GM12801 (cell line): ENCODE data around the gene DTX4.
A peak's percentile ranks its signal among the peaks of the same experiment; 100 is the strongest.

Experiments
- TF ChIP-seq, protein P1 (sequence below): IDR thresholded peaks from one replicate; pipeline ENCODE4 v1.5.1; 2011; ENCODE audit warnings: control low read depth; ENCODE audit not compliant: insufficient read length; ENCODE audit errors: extremely low read depth

Gene DTX4

GRCh38 chr11:59171508-59172322, at the start of gene DTX4:
Gene DTX4 (plus strand): TSS chr11:59172132. CDS start chr11:59172596, 464 bp downstream.
- TF ChIP-seq, protein P1, sequence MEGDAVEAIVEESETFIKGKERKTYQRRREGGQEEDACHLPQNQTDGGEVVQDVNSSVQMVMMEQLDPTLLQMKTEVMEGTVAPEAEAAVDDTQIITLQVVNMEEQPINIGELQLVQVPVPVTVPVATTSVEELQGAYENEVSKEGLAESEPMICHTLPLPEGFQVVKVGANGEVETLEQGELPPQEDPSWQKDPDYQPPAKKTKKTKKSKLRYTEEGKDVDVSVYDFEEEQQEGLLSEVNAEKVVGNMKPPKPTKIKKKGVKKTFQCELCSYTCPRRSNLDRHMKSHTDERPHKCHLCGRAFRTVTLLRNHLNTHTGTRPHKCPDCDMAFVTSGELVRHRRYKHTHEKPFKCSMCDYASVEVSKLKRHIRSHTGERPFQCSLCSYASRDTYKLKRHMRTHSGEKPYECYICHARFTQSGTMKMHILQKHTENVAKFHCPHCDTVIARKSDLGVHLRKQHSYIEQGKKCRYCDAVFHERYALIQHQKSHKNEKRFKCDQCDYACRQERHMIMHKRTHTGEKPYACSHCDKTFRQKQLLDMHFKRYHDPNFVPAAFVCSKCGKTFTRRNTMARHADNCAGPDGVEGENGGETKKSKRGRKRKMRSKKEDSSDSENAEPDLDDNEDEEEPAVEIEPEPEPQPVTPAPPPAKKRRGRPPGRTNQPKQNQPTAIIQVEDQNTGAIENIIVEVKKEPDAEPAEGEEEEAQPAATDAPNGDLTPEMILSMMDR, result peak; percentile 26

DNA sequence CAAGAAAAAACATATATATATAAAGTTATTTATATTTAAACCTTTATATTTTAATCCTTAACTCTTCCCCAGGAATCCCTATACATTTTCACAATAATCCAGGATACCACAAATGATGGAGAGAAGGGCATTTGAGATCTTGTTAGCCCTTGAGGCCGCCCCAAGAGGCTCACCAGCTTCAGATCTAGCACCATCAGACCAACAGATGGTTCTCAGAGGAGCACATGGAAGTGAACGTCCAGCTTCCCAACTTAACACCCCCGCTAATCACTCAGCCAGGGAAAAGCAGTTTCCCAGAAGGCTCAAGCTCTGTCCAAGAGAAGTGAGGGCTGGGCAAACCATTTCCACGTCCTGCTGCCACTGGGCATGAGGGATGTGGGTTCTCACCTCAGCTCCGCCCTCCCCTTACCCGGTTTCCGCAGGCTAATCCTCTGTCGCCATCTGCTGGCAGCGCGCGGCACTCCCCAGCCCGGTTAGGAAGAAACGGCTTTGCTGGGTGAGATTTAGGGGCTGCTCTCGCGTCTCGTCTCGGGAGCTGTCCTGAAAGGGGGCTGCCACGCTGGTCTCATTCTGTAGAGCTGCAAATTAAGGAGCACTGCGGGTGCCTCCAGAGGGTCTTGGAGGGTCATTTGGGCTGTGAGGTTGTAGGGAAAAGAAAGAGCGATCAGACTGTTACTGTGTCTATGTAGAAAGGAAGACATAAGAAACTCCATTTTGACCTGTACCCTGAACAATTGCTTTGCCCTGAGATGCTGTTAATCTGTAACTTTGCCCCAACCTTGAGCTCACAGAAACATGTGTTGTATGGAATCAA, 36.1 kb upstream of the DTX4 start:
- TF ChIP-seq, protein P1, result peak; percentile 39

GRCh38 chr11:59137190-59137589, 34.7 kb upstream of the DTX4 start:
- TF ChIP-seq, protein P1, result no peak

DNA sequence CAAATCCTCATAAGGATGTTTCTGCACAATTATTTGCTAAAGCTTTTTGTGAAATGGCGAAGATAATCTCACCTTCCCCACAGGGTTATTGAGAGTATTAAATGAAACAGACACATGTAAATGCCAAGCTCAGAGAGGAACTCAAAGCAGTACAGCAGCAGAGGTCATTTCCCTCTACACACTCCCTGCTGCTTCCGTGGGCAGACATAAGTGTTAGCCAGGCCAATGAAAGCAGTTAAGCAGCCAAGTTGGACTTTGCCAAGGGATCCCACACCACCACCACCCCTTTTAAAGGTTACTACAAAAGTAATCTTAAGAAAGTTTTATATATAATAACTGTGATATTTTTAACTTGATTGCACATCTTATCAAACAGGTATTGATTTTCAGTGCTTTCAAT, 33.3 kb upstream of the DTX4 start:
- TF ChIP-seq, protein P1, result no peak

DNA sequence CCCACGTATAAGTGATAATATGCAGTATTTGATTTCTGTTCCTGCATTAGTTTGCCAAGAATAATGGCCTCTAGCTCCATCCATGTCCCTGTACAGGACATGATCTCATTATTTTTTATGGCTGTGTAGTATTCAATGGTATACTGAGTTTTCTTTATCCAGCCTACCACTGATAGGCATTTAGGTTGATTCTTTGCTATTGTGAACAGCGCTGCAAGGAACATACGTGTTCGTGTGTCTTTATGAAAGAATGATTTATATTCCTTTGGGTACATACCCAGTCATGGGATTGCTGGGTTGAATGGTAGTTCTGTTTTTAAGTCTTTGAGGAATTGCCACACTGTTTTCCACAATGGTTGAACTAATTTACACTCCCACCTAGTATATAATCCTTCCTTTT, 30.7 kb upstream of the DTX4 start:
- TF ChIP-seq, protein P1, result no peak

DNA sequence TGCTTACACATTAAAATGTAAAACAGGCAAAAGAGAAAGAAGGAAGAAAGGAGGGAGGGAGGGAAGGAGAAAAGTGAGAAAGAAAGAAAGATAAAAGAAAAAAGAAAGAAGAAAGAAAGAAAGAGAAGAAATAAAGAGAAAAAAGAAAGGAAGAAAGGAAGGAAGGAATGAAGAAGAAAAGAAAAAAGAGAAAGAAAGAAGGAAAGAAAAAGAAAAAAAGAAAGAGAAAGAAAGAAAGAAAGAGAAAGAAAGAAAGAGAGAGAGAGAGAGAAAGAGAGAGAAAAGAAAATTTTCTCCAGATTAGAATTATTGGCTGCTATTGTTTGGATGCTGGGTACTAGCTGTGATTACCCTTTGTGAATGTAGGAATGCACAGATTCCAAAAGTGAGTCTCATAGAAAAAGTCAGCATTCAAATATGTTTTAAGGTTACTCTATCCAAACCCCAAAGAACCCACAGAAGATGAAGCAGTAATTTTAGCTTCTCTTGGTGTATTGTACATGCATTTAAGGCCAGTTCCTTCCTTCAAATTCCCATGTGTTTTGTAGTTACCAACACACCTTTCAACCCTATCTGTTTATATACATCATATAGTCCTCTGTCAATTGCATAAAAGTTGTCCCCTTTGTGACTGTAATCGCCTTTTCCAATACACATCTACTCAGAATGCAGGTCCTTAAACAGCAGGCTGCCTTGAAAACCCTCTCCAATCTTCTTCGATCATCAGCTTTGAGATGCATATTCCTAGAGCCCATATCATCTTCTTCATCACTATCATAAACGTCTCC, 30.1 kb upstream of the DTX4 start:
- TF ChIP-seq, protein P1, result no peak
